HT-29 (cell line): ENCODE results near the gene CBFA2T2. TPM values are rescaled to one million over a fixed set of nuclear protein-coding genes. Genes with fewer than 3 reads are reported as not detected.

ENCODE experiments used
- DNase-seq: peaks from one replicate; pipeline ENCODE4 v3.0.0-alpha.2; 2015; ENCODE audit warnings: low spot score
- total RNA-seq: library from RNA; depleted of rRNA; stranded (reverse); fragments of >200 nt; shearing (Covaris generic); gene quantifications from 2 replicates; pipeline ENCODE4 v1.2.3, GENCODE V29; 2014

CBFA2T2 gene
- total RNA-seq, 1 experiment from 2014 or later = 9.6 TPM

- no peak for DNase-seq
These were observed 187.1 kb downstream of the CBFA2T2 start for GRCh38 chr20:33676652-33677645.

GRCh38 chr20:33677991-33678702 is 188.3 kb downstream of the CBFA2T2 start:
- DNase-seq = no peak

DNA sequence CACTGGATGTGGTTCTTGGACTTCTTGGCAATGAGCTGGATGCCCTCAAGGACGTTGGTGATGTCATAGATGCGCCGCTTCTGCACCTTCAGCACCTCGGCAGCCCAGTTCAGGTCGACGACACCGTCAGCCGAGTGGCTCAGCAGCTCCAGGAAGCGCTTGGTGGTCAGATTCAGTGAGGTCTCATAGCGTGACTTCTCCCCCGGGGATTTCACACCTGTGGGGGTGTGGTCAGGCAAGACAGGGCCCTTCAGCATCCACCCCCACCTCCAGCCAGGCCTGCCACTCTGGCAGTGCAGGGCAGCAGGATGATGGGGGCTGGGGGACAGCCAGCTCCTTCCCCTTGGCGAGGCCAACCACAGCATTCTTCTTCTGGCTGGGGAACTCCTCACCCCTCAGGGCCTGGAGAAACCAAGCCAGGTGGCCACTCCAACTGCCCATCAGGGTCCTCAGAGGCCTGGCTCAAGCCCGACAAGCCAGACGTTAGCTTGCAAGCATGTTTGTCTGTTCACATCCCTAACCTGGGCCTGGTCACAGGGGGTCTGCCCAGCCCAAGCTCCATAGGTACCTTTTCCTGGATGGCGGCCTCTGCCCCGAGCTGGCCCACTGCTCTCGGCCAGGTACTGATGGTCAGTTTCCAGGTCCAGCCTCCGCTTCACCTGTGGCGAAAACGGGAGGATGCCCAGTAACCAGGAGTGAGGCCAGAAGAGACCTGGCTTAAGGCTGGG is 190.0 kb downstream of the CBFA2T2 start:
- no peak for DNase-seq

DNA sequence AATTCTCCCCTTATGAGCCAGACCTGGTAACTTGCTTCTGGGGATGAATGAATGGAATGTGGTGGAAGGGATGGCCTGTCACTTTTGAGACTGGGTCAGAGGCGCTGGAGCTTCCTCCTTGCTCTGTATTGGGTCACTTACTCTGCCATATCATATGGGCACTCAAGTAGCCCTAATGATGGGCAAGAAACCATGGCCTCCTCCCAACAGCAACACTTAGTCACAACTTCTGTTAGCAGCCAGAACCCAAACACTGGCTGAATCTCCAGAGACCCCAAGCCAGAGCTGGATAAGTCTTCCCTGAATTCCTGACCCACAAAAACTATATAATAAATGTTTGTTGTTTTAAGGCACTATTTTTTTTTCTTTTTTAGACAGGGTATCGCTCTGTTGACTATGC is 190.8 kb downstream of the CBFA2T2 start:
- DNase-seq = no peak

DNA sequence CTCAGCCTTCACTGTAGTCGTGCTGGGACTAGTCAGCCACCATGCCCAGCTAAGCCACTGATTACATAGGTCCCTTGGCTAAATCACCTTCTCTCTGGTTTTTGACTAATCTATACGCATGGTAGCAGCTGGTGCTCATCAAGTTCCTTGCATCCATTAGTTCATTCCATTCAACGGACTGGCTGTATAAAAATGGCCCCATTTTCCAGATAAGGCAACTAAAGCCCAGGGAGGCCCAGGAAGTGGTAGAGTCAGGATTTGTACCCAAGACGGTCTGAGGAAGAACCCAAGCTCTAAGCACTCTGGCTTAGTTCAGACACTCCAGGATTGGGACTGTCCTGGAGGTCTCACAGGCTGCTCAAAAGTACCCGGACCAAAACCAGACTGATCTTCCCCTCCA is 191.4 kb downstream of the CBFA2T2 start:
- DNase-seq = no peak

DNA sequence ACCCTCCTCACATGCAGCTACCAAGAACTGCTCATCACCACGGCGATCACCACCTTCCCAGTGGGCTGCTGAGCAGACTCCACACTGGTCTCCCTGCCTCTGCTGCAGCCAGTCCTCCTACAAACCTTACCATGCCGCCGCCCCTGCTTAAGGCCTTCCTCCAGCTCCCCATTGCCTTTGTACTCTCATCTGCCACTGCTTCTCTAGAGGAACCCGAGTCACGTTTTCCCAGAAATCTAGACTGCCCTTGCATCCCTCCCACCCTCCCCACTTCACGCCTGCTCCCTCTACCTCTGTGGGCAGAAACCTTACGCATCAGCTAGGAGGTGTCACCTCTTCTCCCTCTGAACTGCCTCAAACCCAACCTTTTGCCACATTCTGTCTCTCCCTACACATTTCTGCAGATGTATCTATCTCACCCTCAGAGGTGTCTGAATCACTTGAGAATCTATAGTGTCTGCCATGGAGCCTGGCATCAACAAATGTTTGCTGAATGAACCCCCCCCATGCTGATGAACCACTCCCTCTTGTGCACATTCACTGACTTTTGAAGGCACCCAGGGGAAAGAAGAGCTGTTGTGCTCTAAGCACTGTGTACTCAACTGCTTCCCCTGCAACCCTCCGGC is 191.9 kb downstream of the CBFA2T2 start:
- DNase-seq = no peak

DNA sequence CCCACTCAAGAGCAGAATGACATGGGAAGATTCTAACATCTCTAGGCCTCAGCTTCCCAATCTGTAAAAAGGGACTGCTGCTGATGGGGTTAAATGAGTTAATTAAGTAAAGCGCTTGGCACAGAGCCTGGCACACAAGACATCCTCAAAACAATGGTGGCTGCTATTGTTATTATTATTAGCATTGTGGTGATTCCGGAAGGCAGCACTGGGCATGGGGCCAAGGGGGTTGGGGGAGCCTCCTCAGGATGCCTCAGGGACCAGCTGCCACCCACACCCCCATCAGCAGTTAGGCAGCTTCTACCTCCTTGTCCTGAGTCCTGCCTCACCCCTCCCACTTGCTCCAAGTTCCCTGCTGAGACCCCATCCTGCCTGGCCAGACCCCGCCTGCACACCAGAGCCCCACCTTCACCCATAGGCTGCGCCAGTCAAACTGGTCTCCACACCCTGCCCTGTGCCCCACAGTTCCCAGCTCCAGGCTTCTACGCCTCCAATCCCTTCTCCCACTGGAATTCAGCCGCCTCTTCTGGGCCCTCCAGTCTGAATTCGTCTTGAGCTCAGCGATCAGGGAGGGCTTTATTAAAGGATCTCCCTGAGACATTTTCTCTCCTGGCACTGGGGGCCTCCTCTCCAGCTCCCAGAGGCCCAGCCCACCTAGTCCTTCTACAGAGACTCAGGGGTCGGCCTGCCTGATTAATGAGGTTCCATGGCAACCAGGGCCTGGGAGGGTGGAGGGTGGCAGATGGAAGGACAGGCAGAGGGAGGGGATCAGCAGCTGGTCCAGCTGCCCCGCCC is 194.8 kb downstream of the CBFA2T2 start:
- no peak for DNase-seq

DNA sequence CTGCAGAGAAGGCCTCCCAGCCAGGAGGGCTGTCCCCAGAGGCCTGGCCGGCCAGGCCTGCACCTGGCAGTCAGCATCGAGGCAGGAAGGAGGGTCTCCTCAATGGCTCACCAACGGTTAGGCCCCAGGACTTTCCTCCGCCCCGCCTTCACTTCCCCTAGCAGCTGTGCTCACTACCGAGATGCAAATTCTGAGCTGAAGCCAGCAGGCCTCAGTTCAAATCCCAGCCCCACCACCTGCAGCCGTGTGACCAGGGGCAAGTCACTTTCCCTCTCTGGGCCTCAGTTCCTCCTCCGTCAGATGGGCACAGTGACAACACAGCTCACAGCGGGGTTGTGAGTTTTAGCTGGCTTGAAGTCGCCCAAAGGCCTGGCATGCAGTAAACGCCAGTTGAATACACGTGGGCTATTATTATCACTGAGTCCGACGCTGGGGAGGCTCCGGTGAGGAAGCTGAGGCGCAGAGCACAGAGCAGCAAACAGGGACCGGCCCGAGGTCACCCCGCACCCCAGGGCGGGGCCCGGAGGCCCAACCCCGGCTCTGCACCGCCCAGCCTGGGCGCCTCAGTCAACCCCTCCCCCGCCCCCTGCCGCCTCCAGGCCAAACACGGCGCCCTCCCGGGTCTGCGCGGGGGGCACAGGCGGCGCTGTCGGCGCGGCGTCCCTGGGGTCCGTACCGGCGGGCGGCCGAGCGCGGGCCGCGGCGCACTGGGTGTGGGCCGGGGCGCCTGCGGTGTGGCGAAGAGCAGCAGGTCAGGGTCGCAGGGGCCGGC is 195.6 kb downstream of the CBFA2T2 start:
- peak; percentile 66 for DNase-seq

GRCh38 chr20:33686100-33686983 is 196.4 kb downstream of the CBFA2T2 start, which contains the start of gene E2F1:
E2F1 (minus strand) TSS chr20:33686385; CDS start chr20:33686264, 121 bp downstream.
- peak; percentile 99 for DNase-seq

- DNase-seq = no peak
These were observed 197.1 kb downstream of the CBFA2T2 start for GRCh38 chr20:33686984-33687366.

- DNase-seq = no peak
These were observed 197.5 kb downstream of the CBFA2T2 start for GRCh38 chr20:33687370-33687915.

DNA sequence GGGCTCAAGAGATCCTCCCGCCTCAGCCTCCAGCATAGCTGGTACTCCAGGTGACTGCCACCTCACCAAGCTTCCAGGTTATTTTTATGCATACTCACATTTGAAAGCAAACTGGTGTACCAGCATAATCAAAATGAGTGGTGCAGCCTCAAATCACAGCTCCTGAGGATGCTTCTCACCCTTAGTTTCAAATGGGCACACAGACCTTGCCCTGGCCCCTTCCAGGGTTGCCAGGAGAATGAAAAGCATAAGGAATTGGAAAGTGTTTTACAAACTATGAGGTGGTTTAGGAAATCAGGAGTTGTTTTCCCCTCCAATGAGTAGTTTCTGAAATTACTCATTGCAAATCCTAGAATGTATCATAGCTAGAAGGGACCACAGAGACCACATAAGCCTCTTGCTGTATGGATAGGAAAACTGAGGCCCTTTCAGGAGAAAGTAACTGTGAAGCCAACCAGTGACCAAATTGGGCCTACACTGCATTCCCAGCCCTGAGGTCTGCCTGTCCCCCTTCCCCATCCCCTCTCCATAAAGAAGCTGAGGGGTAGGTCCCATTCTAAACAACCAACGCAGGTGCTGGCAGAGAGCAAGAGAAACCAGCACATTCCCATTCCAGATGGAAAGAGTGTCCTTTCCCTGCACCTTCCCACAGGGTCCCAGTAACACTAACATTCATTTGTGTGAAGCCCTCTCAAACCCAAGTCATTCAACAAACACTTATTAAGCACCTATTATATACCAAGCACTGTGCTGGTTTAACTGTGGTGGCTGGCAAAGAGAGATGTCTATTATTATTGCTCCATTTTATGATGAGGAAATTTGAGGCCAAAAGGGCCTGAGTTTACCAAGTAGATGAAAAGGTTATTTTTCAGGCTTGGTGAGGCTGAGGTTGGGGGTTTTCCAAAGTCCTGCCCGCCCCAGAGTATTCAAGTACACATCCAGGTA is 198.4 kb downstream of the CBFA2T2 start:
- DNase-seq = no peak

DNA sequence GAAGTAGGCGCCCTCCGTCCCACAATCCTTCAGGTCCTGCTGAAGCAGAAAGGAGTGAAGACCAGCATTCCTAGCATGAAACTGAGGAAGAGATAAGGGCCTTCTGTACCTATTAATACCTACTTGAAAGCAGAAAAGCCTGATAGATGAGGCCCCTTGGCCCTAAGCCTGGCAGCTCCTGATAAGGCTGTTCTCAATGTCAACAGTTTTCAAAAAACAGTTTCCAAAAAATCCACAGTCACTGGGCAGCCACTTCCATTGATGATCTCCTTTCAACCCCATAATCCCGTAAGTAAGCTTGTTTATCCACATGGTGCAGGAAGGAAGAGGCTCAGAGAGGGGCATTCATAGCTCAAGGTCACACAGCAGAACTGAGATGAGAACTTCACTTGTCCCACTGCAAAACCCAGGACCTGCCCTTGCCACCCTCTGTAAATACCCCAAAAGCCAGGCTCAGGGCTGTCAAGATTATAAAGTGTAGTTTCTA is 199.1 kb downstream of the CBFA2T2 start:
- DNase-seq = no peak

GRCh38 chr20:33689493-33689892 is 199.6 kb downstream of the CBFA2T2 start:
- DNase-seq = no peak

DNA sequence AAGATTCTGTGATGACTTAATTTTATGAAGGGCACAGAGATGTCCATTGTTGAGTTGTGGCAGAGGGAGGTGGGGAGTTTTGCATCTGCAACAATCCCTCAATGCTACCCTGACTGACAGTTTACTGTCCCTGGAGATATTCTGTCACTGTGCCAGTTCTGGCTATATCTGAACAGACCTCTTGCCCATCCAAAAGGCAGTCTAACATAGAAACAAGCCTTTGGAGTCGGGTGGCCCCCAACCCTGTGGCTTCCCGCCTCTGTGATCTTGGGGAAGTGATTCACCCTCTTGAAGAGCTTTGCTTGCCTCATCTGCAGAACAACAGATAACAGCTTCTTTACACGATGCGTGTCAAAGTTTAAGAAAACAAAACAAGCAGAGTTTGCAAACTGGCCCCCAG is 200.1 kb downstream of the CBFA2T2 start:
- DNase-seq = no peak

DNA sequence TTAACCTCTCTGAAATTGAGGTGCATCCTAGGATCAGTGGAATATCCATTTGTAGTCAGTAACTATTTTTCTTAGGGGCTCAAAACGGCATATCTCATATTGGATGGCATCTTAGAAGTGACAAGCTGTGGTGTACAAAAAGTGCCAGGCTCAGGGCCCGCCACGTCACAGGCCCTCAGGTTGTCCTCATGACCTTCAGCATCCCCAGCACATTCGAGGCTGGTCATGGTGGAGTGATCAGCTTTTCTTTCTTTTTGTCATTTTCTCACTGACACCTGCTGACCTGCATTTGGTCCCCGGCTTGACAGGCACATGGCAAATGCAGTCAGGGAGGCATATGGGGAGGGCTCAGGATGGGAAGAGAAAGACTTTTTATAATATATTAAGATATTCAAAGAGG is 203.4 kb downstream of the CBFA2T2 start:
- DNase-seq = no peak
